Measurements from ENCODE around the gene KMT5C. TPM values are rescaled to one million over a fixed set of nuclear protein-coding genes. Genes with fewer than 3 reads are reported as not detected.
A peak's percentile ranks its signal among the peaks of the same experiment; 100 is the strongest.

KMT5C gene
- total and polyA plus RNA-seq, 8 donors: 12.9 to 27.6 (median 21.8) TPM

- no peak overlapping the region for H3K27ac ChIP-seq
- intact Hi-C loops (cut with DNase I): no loop called here
- TF ChIP-seq CTCF (IDR thresholded peaks at IDR 0.05): no peak
- H3K9me3 ChIP-seq: no peaks in the 10 kb centered on the region
- H3K4me3 ChIP-seq: no peak overlapping the region
- peaks cover 37 to 97% of the 10 kb centered on the region in 2 donors for H3K27me3 ChIP-seq
- H3K4me1 ChIP-seq: peaks cover 5 to 11% of the 10 kb centered on the region in 2 donors
- ATAC-seq: no peak
- H3K36me3 ChIP-seq: no peaks in the 10 kb centered on the region
- no peak for DNase-seq
These were observed 32.8 kb downstream of the KMT5C start for GRCh38 chr19:55372316-55373081.

GRCh38 chr19:55373306-55373992 lies 33.8 kb downstream of the KMT5C start:
- no peak for DNase-seq
- intact Hi-C loops (cut with DNase I): no loop called here
- no peak overlapping the region for H3K27ac ChIP-seq
- no peak for ATAC-seq
- H3K9me3 ChIP-seq: no peaks in the 10 kb centered on the region
- H3K27me3 ChIP-seq: peaks cover 37 to 94% of the 10 kb centered on the region in 2 donors
- no peaks in the 10 kb centered on the region for H3K36me3 ChIP-seq
- no peak for TF ChIP-seq CTCF (IDR thresholded peaks at IDR 0.05)
- H3K4me1 ChIP-seq: peaks cover 5 to 11% of the 10 kb centered on the region in 2 donors
- no peak overlapping the region for H3K4me3 ChIP-seq

GRCh38 chr19:55373993-55374757 lies 34.5 kb downstream of the KMT5C start:
- peaks cover 5 to 8% of the 10 kb centered on the region in 2 donors for H3K4me1 ChIP-seq
- H3K27ac ChIP-seq: no peak overlapping the region
- ATAC-seq (no peak), DNase-seq (no peak)
- no peak for TF ChIP-seq CTCF (IDR thresholded peaks at IDR 0.05)
- peaks cover 31 to 86% of the 10 kb centered on the region in 2 donors for H3K27me3 ChIP-seq
- H3K36me3 ChIP-seq: no peaks in the 10 kb centered on the region
- intact Hi-C loops (cut with DNase I): no loop called here
- no peak overlapping the region for H3K4me3 ChIP-seq
- H3K9me3 ChIP-seq: no peaks in the 10 kb centered on the region

- intact Hi-C loops (cut with DNase I): no loop called here
- no peak within 1 kb of the TSS for H3K4me3 ChIP-seq
- H3K27ac ChIP-seq: no peak within 1 kb of the TSS
- H3K9me3 ChIP-seq: no peaks in the 10 kb centered on the region
- DNase-seq (peak in 1 of 4 donors; percentile 68), ATAC-seq (peak; percentile 17)
- no peaks in the 10 kb centered on the region for H3K36me3 ChIP-seq
- no peaks in the 10 kb centered on the region for H3K4me1 ChIP-seq
- H3K27me3 ChIP-seq: peaks cover 18 to 64% of the 10 kb centered on the region in 2 donors
- no peak for TF ChIP-seq CTCF (IDR thresholded peaks at IDR 0.05)
These were observed 36.7 kb downstream of the KMT5C start, which contains the start of gene TMEM190 for GRCh38 chr19:55376241-55376933. Gene TMEM190 (plus strand): TSS chr19:55376826. CDS start chr19:55376854, 28 bp downstream.
